NK-92 treated with Interleukin-12 subunit alpha and Interleukin-12 subunit beta, amount 100 ng/mL, for 24 hours (cell line): ENCODE data around the gene HECTD4.
"Not testable (repeated sequence)": the region's sequence is repeated elsewhere in the genome, so short reads cannot be mapped to it uniquely, and the experiment has no call there.

Experiments used
- DNase-seq: peaks from one replicate; lab custom pipeline; 2025; lab: John Stamatoyannopoulos, UW

HECTD4 gene

GRCh38 chr12:112266473-112266872 lies 115.8 kb downstream of the HECTD4 start:
- no peak for DNase-seq

- DNase-seq, result no peak
These were observed 120.7 kb downstream of the HECTD4 start for GRCh38 chr12:112261559-112261958.

- no peak for DNase-seq
These were observed 123.3 kb downstream of the HECTD4 start for GRCh38 chr12:112258926-112259325.

GRCh38 chr12:112256780-112257179 lies 125.5 kb downstream of the HECTD4 start:
- DNase-seq, result no peak

GRCh38 chr12:112252184-112252583 lies 130.0 kb downstream of the HECTD4 start:
- no peak for DNase-seq

GRCh38 chr12:112244902-112245301 lies 137.3 kb downstream of the HECTD4 start:
- DNase-seq, result not testable (repeated sequence)

- DNase-seq, result no peak
These were observed 138.7 kb downstream of the HECTD4 start for GRCh38 chr12:112243255-112244110.

GRCh38 chr12:112241176-112241575 lies 141.1 kb downstream of the HECTD4 start:
- no peak for DNase-seq

- no peak for DNase-seq
These were observed 142.3 kb downstream of the HECTD4 start for GRCh38 chr12:112239881-112240280.

- DNase-seq, result no peak
These were observed 143.2 kb downstream of the HECTD4 start for GRCh38 chr12:112239020-112239419.

GRCh38 chr12:112238441-112238840 lies 143.8 kb downstream of the HECTD4 start:
- no peak for DNase-seq

GRCh38 chr12:112236786-112237185 lies 145.4 kb downstream of the HECTD4 start:
- no peak for DNase-seq

- no peak for DNase-seq
These were observed 145.8 kb downstream of the HECTD4 start for GRCh38 chr12:112236386-112236785.

GRCh38 chr12:112234303-112234702 lies 147.9 kb downstream of the HECTD4 start:
- no peak for DNase-seq

GRCh38 chr12:112233242-112233641 lies 149.0 kb downstream of the HECTD4 start:
- DNase-seq, result no peak

- DNase-seq, result no peak
These were observed 152.1 kb downstream of the HECTD4 start for GRCh38 chr12:112230136-112230535.

GRCh38 chr12:112226768-112227167 lies 155.5 kb downstream of the HECTD4 start:
- DNase-seq, result no peak

- not testable (repeated sequence) for DNase-seq
These were observed 161.6 kb downstream of the HECTD4 start for GRCh38 chr12:112220628-112221027.

GRCh38 chr12:112219195-112219594 lies 163.0 kb downstream of the HECTD4 start:
- no peak for DNase-seq

GRCh38 chr12:112218150-112218549 lies 164.1 kb downstream of the HECTD4 start:
- no peak for DNase-seq

- no peak for DNase-seq
These were observed 164.6 kb downstream of the HECTD4 start for GRCh38 chr12:112217647-112218046.

- DNase-seq, result no peak
These were observed 166.0 kb downstream of the HECTD4 start for GRCh38 chr12:112216223-112216622.

- DNase-seq, result no peak
These were observed 168.2 kb downstream of the HECTD4 start for GRCh38 chr12:112214064-112214463.
